HCT116 (cell line): Measurements from ENCODE around the gene LZTR1. TPM values are rescaled to one million over a fixed set of nuclear protein-coding genes. Genes with fewer than 3 reads are reported as not detected.

Experiments used
- ATAC-seq: fragments of 200-7000 bp; cut with Tn5 transposase; 2 replicates; pipeline ENCODE4 v1.9.1; 2020; ENCODE audit warnings: mild to moderate bottlenecking, moderate library complexity
- BruUV-seq: library from RNA; stranded (reverse); fragments of 400-500 nt; replicated peaks from 2 replicates; lab custom pipeline; 2021; lab: Mats Ljungman, UMichigan
- CTCF ChIA-PET: fragments of 300-600 bp; sonication (Branson Sonifier 250); formaldehyde crosslinking; loops from one replicate; lab custom pipeline; 2021; ENCODE audit warnings: antibody characterized with exemption; lab: Charles Lee
- POLR2A ChIA-PET: fragments of 300-600, 350-600 bp; sonication (Branson Sonifier 250); formaldehyde crosslinking; loops from one replicate; lab custom pipeline; 2021; ENCODE audit warnings: antibody characterized with exemption; lab: Charles Lee
- RAD21 ChIA-PET, 2 experiments: fragments of 300-600 bp; sonication (Branson Sonifier 250); formaldehyde crosslinking; loops; one replicate each; lab custom pipeline; 2023; ENCODE audit warnings: low total read pairs in 2 of 2; ENCODE audit not compliant: uncharacterized antibody in 2 of 2, unreplicated experiment in 2 of 2, low non-redundant PET in 1 of 2; lab: Charles Lee
- DNase-seq: peaks from one replicate; pipeline ENCODE4 v3.0.0-alpha.2; 2010; ENCODE audit warnings: low read depth, low spot score
- H2AFZ ChIP-seq: fragments of 200-600 bp; shearing (Covaris generic), sonication (generic); 2 replicates; pipeline ENCODE4 v1.6.1; 2017; ENCODE audit warnings: low read depth, mixed run types, mixed read lengths, antibody characterized with exemption, low read length; ENCODE audit not compliant: poor library complexity, severe bottlenecking
- H3K27ac ChIP-seq: 2 replicates; pipeline ENCODE4 v1.5.1; 2012; ENCODE audit warnings: low read depth, low read length
- H3K27me3 ChIP-seq: fragments of 200-600 bp; sonication (generic); 2 replicates; pipeline ENCODE4 v1.6.1; 2016; ENCODE audit warnings: mixed run types, low read length, mixed read lengths; ENCODE audit not compliant: insufficient read depth
- H3K36me3 ChIP-seq, 2 experiments: fragments of 200-500 bp in 1 of 2; fragments of 200-600 bp in 1 of 2; sonication (Bioruptor generic) in 1 of 2; sonication (generic) in 1 of 2; 2 replicates each; pipeline versions ENCODE4 v1.5.1 to v1.6.1; 2014 to 2016; ENCODE audit warnings: low read length in 2 of 2, inconsistent platforms in 1 of 2, mixed read lengths in 1 of 2, mixed run types in 1 of 2; ENCODE audit not compliant: insufficient read depth in 2 of 2, control insufficient read depth in 1 of 2
- H3K4me1 ChIP-seq, 2 experiments: fragments of 200-600 bp in 1 of 2; sonication (generic) in 1 of 2; 2 replicates each; pipeline versions ENCODE4 v1.5.1 to v1.6.1; 2012 to 2017; ENCODE audit warnings: low read length in 2 of 2, inconsistent platforms in 1 of 2, mild to moderate bottlenecking in 1 of 2, mixed read lengths in 1 of 2, mixed run types in 1 of 2, moderate library complexity in 1 of 2; ENCODE audit not compliant: insufficient read depth in 2 of 2, control insufficient read depth in 1 of 2
- H3K4me2 ChIP-seq: fragments of 200-600 bp; sonication (generic); 2 replicates; pipeline ENCODE4 v1.6.1; 2017; ENCODE audit warnings: mixed run types, low read length, mixed read lengths
- H3K4me3 ChIP-seq, 2 experiments: fragments of 200-600 bp in 1 of 2; sonication (generic) in 1 of 2; replicated peaks in 1 of 2; 2 replicates each; pipeline ENCODE4 v1.5.1; 2011 to 2016; ENCODE audit warnings: low read length in 2 of 2, control low read depth in 1 of 2, low read depth in 1 of 2, mild to moderate bottlenecking in 1 of 2, mixed read lengths in 1 of 2, mixed run types in 1 of 2
- H3K79me2 ChIP-seq: fragments of 200-600 bp; sonication (generic); 2 replicates; pipeline ENCODE4 v1.6.1; 2017; ENCODE audit warnings: mild to moderate bottlenecking, mixed run types, low read length, moderate library complexity, mixed read lengths; ENCODE audit not compliant: insufficient read depth
- H3K9ac ChIP-seq: fragments of 200-600 bp; sonication (generic); 2 replicates; pipeline ENCODE4 v1.6.1; 2016; ENCODE audit warnings: low read length, mixed read lengths
- H3K9me2 ChIP-seq: fragments of 200-600 bp; sonication (generic), shearing (Covaris generic); 2 replicates; pipeline ENCODE4 v1.6.1; 2017; ENCODE audit warnings: mixed run types, mild to moderate bottlenecking, moderate library complexity; ENCODE audit not compliant: insufficient read depth
- H3K9me3 ChIP-seq, 2 experiments: fragments of 200-500 bp in 1 of 2; fragments of 200-600 bp in 1 of 2; sonication (Bioruptor generic) in 1 of 2; sonication (generic) in 1 of 2; 2 replicates each; pipeline ENCODE4 v1.6.1; 2014 to 2017; ENCODE audit warnings: low read length in 2 of 2, mixed read lengths in 2 of 2, inconsistent platforms in 1 of 2, low read depth in 1 of 2, mild to moderate bottlenecking in 1 of 2, mixed run types in 1 of 2, moderate library complexity in 1 of 2; ENCODE audit not compliant: control insufficient read depth in 1 of 2, insufficient read depth in 1 of 2
- H4K20me1 ChIP-seq: fragments of 200-600 bp; sonication (generic), shearing (Covaris generic); 2 replicates; pipeline ENCODE4 v1.6.1; 2017; ENCODE audit warnings: mixed run types, mild to moderate bottlenecking, moderate library complexity; ENCODE audit not compliant: insufficient read depth
- ATF3 ChIP-seq: IDR thresholded peaks from 2 replicates; pipeline ENCODE4 v1.6.1; 2012
- CEBPB ChIP-seq: IDR thresholded peaks from 2 replicates; pipeline ENCODE4 v1.6.1; 2012; ENCODE audit warnings: low read depth
- EGR1 ChIP-seq: IDR thresholded peaks from 2 replicates; pipeline ENCODE4 v1.6.1; 2012; ENCODE audit warnings: low read depth
- EZH2phosphoT487 ChIP-seq: fragments of 200-600 bp; IDR thresholded peaks from 2 replicates; pipeline ENCODE4 v1.6.1; 2018; ENCODE audit warnings: antibody characterized with exemption, borderline replicate concordance
- RAD21 ChIP-seq: IDR thresholded peaks from 2 replicates; pipeline ENCODE4 v1.6.1; 2012; ENCODE audit warnings: low read depth, mild to moderate bottlenecking
- SIN3A ChIP-seq: IDR thresholded peaks from 2 replicates; pipeline ENCODE4 v1.6.1; 2012; ENCODE audit warnings: low read depth
- SRF ChIP-seq: IDR thresholded peaks from 2 replicates; pipeline ENCODE4 v1.6.1; 2012; ENCODE audit warnings: low read depth
- ZBTB33 ChIP-seq: IDR thresholded peaks from 2 replicates; pipeline ENCODE4 v1.6.1; 2011; ENCODE audit warnings: mild to moderate bottlenecking, low read length, moderate library complexity; ENCODE audit not compliant: insufficient replicate concordance; ENCODE audit errors: extremely low read depth
- ZNF274 ChIP-seq: fragments of 200-500 bp; sonication (Bioruptor generic); IDR thresholded peaks from 2 replicates; pipeline ENCODE4 v1.6.1; 2014; ENCODE audit warnings: mild to moderate bottlenecking, low read depth, low read length, inconsistent platforms
- intact Hi-C: fragments of 100-400 bp; cut with micrococcal nuclease; formaldehyde crosslinking; loops from 2 replicates; pipeline ENCODE4 v1.10.0; 2022
- total RNA-seq: library from RNA; stranded (reverse); gene quantifications from one replicate; pipeline ENCODE4 v1.2.1, GENCODE V29; 2021; ENCODE audit not compliant: unreplicated experiment

The LZTR1 gene
- total RNA-seq, 1 experiment from 2014 or later = 56.5 TPM

GRCh38 chr22:20946991-20947390 is 35.1 kb upstream of the LZTR1 start:
- no peak for DNase-seq
- Histone ChIP-seq H3K36me3 (peaks cover 19 to 30% of the 10 kb centered on the region in 2 experiments; a peak in 3 of 4 replicates), H3K4me2 (no peak overlapping the region), H3K27me3 (no peaks in the 10 kb centered on the region), H3K4me1 (peaks cover 14 to 56% of the 10 kb centered on the region in 2 experiments), H3K9me2 (no peaks in the 10 kb centered on the region), H4K20me1 (peaks cover 41% of the 10 kb centered on the region; the same call in 1 of the 2 replicates), H3K27ac (no peak overlapping the region), H3K4me3 (no peak overlapping the region), H3K79me2 (peaks cover 100% of the 10 kb centered on the region), H3K9ac (no peak overlapping the region), H3K9me3 (no peaks in the 10 kb centered on the region), H2AFZ (no peak overlapping the region)
- CTCF ChIA-PET = interaction anchor here (1.4 kb wide), 1 partner anchor 9 kb away, joined by 4 read pairs; no protein-coding TSS in a partner anchor
- RAD21 ChIA-PET = no interaction called here
- no TSS peak for BruUV-seq
- POLR2A ChIA-PET = no interaction called here
- intact Hi-C loops = no loop called here
- no peak for ATAC-seq
- TF ChIP-seq ZNF274 (no peak), EGR1 (no peak), CEBPB (no peak), ZBTB33 (no peak), ATF3 (no peak), SRF (no peak), RAD21 (no peak), EZH2phosphoT487 (no peak), SIN3A (no peak)
